Measurements from ENCODE around the gene RPS15.

DNA sequence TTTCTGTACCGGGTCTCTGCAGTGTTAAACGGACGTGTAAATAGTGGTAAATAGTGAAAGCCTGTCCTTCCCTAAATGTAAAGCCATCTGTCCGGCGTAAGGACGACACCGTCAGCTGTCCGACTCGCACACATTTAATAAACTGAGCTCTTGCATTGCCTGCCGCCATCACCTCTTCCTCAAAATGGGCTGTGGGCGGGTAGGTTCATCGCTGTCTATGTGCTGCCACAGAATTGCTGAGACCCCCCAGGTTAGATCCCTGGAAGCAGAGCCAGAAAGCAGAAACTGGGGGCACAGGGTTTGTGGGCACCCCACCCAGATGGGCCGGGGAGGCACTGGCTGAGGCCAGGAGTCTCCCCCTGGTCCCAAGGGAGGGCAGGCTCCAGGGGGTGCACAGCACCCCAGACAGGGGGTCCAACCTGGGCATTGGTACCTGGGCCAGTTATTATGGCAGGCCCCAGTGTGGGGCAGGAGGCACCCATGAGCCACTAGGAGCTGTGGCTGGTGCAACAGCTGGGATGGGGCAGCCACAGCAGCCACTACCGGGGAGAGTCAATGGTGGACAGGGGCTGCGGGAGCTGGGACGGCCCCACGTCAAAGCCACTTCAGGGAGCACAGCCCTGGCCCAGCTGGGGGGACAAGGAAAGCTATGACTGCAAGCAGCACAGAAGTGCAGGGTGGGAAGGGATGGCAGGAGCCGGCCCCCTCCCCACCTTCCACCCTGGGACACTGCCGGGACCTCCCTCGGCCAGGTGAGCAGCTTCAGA lies 35.1 kb downstream of the RPS15 start:
- TF ChIP-seq POLR2AphosphoS5 (IDR thresholded peaks at IDR 0.05; ENCODE audit: low read depth, low read length) = no peak
- TF ChIP-seq POLR2A (IDR thresholded peaks at IDR 0.05; ENCODE audit: low read depth, low read length) = no peak
- TF ChIP-seq SPI1 (IDR thresholded peaks at IDR 0.05; ENCODE audit: low read depth, low read length) = no peak

All from GM12891 (cell line).